DMS 273 (cell line): ENCODE results near the gene CPO.
A peak's percentile ranks its signal among the peaks of the same experiment; 100 is the strongest.

Source experiments
- DNase-seq: peaks from one replicate; lab custom pipeline; 2025; ENCODE audit not compliant: unreplicated experiment; lab: John Stamatoyannopoulos, UW

Gene CPO

GRCh38 chr2:206971805-206972204 is 32.5 kb downstream of the CPO start:
- no peak for DNase-seq

GRCh38 chr2:206974551-206974950 is 35.2 kb downstream of the CPO start:
- DNase-seq, result no peak

- no peak for DNase-seq
These were observed 39.4 kb downstream of the CPO start for GRCh38 chr2:206978746-206979145.

GRCh38 chr2:206979365-206979764 is 40.0 kb downstream of the CPO start:
- DNase-seq, result no peak

- DNase-seq, result no peak
These were observed 40.6 kb downstream of the CPO start for GRCh38 chr2:206979922-206980321.

- DNase-seq, result no peak
These were observed 41.1 kb downstream of the CPO start for GRCh38 chr2:206980413-206980812.

- no peak for DNase-seq
These were observed 41.9 kb downstream of the CPO start for GRCh38 chr2:206981086-206981674.

- peak; percentile 77 for DNase-seq
These were observed 42.5 kb downstream of the CPO start for GRCh38 chr2:206981739-206982340.

GRCh38 chr2:206982360-206982955 is 43.1 kb downstream of the CPO start:
- DNase-seq, result no peak

GRCh38 chr2:206983161-206983859 is 44.0 kb downstream of the CPO start:
- DNase-seq, result peak; percentile 4

GRCh38 chr2:206984206-206984605 is 44.9 kb downstream of the CPO start:
- no peak for DNase-seq

GRCh38 chr2:206986943-206987342 is 47.6 kb downstream of the CPO start:
- DNase-seq, result no peak

- DNase-seq, result no peak
These were observed 48.5 kb downstream of the CPO start for GRCh38 chr2:206987810-206988209.

- DNase-seq, result no peak
These were observed 49.6 kb downstream of the CPO start for GRCh38 chr2:206988884-206989283.

- peak; percentile 72 for DNase-seq
These were observed 50.0 kb downstream of the CPO start for GRCh38 chr2:206989311-206989710.

- no peak for DNase-seq
These were observed 51.0 kb downstream of the CPO start for GRCh38 chr2:206990360-206990759.

GRCh38 chr2:206991070-206991469 is 51.8 kb downstream of the CPO start:
- DNase-seq, result no peak

- DNase-seq, result no peak
These were observed 54.1 kb downstream of the CPO start for GRCh38 chr2:206993396-206993911.

GRCh38 chr2:206993964-206994363 is 54.6 kb downstream of the CPO start:
- no peak for DNase-seq

GRCh38 chr2:206996556-206997065 is 57.3 kb downstream of the CPO start:
- no peak for DNase-seq

- peak; percentile 4 for DNase-seq
These were observed 69.0 kb downstream of the CPO start for GRCh38 chr2:207008105-207008990.
